Neural crest cell (in vitro differentiated cells): ENCODE measurements around the gene KIN. TPM values are rescaled to one million over a fixed set of nuclear protein-coding genes. Genes with fewer than 3 reads are reported as not detected.

Experiments used
- DNase-seq: peaks from one replicate; pipeline ENCODE4 v3.0.0; 2021; ENCODE audit warnings: low read depth, mixed read lengths, low spot score
- H3K27ac Mint-ChIP-seq: one replicate; pipeline ENCODE4 v1.8.0; 2021; ENCODE audit warnings: mild to moderate bottlenecking, mixed read lengths; ENCODE audit not compliant: unreplicated experiment
- H3K27me3 Mint-ChIP-seq: 2 replicates; pipeline ENCODE4 v1.8.0; 2021; ENCODE audit warnings: low read depth, mild to moderate bottlenecking, mixed read lengths
- H3K36me3 Mint-ChIP-seq: 2 replicates; pipeline ENCODE4 v1.8.0; 2021; ENCODE audit warnings: low read depth, mild to moderate bottlenecking, mixed read lengths
- H3K4me1 Mint-ChIP-seq: 2 replicates; pipeline ENCODE4 v1.8.0; 2021; ENCODE audit warnings: mixed read lengths
- H3K4me3 Mint-ChIP-seq: one replicate; pipeline ENCODE4 v1.8.0; 2021; ENCODE audit warnings: mild to moderate bottlenecking, mixed read lengths
- H3K9me3 Mint-ChIP-seq: 2 replicates; pipeline ENCODE4 v1.8.0; 2021; ENCODE audit warnings: mixed read lengths
- total RNA-seq: library from RNA; stranded (reverse); gene quantifications from 2 replicates; pipeline ENCODE4 v1.2.1, GENCODE V29; 2021
- TF ChIP-seq, protein P1 (sequence below): fragments of 200-600 bp; sonication (generic); conservative IDR thresholded peaks from 2 replicates; pipeline ENCODE4 v1.5.0; 2021; ENCODE audit warnings: antibody characterized with exemption, mild to moderate bottlenecking

The KIN gene
- total RNA-seq, 1 donor from 2014 or later = 17.3 TPM

DNA sequence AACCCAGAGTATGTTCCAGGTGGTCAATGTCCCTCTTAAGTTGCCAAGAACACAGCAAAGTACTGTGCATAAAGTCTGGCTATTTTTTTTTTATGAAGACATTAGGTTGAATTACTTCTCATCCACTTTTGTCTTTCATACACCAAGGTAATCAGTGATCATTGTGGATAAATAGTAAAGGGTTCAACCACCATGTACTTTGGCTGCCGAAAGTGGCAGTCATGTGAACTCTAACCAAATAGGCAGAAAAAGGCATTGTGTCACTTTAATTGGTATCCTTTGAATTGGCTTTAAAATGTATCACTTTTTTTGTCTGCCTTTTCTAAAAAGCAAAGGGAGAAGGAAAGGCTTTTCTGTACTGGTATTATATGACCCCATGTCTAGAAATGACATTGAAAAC lies 77.3 kb downstream of the KIN start:
- Mint-ChIP-seq H3K4me1 (no peaks in the 10 kb centered on the region), H3K27me3 (peaks cover 8% of the 10 kb centered on the region), H3K36me3 (no peaks in the 10 kb centered on the region), H3K4me3 (no peak overlapping the region), H3K9me3 (peaks cover 5% of the 10 kb centered on the region), H3K27ac (no peak overlapping the region)
- DNase-seq = no peak
- TF ChIP-seq, protein P1, sequence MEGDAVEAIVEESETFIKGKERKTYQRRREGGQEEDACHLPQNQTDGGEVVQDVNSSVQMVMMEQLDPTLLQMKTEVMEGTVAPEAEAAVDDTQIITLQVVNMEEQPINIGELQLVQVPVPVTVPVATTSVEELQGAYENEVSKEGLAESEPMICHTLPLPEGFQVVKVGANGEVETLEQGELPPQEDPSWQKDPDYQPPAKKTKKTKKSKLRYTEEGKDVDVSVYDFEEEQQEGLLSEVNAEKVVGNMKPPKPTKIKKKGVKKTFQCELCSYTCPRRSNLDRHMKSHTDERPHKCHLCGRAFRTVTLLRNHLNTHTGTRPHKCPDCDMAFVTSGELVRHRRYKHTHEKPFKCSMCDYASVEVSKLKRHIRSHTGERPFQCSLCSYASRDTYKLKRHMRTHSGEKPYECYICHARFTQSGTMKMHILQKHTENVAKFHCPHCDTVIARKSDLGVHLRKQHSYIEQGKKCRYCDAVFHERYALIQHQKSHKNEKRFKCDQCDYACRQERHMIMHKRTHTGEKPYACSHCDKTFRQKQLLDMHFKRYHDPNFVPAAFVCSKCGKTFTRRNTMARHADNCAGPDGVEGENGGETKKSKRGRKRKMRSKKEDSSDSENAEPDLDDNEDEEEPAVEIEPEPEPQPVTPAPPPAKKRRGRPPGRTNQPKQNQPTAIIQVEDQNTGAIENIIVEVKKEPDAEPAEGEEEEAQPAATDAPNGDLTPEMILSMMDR = no peak

DNA sequence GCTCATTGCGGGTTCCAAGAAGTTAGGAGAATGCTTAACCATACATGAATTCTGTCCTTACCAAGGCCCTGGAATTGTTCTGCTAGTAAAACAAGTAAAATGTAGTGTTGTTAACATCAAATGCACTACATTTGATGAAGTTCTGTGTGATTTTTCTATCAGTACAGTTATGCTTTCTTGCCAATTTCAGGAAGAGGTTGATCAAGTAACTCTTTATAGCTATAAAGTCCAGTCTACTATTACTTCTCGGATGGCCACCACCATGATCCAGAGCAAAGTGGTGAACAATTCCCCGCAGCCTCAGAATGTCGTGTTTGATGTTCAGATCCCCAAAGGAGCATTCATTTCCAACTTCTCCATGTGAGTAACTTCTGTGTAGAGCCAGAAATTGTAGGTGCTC lies 79.0 kb downstream of the KIN start:
- no peak for DNase-seq
- no peaks in the 10 kb centered on the region for H3K36me3 Mint-ChIP-seq
- no peaks in the 10 kb centered on the region for H3K4me1 Mint-ChIP-seq
- H3K27me3 Mint-ChIP-seq = peaks cover 13% of the 10 kb centered on the region
- no peak overlapping the region for H3K27ac Mint-ChIP-seq
- peaks cover 5% of the 10 kb centered on the region for H3K9me3 Mint-ChIP-seq
- H3K4me3 Mint-ChIP-seq = no peak overlapping the region
- TF ChIP-seq, protein P1 = no peak

DNA sequence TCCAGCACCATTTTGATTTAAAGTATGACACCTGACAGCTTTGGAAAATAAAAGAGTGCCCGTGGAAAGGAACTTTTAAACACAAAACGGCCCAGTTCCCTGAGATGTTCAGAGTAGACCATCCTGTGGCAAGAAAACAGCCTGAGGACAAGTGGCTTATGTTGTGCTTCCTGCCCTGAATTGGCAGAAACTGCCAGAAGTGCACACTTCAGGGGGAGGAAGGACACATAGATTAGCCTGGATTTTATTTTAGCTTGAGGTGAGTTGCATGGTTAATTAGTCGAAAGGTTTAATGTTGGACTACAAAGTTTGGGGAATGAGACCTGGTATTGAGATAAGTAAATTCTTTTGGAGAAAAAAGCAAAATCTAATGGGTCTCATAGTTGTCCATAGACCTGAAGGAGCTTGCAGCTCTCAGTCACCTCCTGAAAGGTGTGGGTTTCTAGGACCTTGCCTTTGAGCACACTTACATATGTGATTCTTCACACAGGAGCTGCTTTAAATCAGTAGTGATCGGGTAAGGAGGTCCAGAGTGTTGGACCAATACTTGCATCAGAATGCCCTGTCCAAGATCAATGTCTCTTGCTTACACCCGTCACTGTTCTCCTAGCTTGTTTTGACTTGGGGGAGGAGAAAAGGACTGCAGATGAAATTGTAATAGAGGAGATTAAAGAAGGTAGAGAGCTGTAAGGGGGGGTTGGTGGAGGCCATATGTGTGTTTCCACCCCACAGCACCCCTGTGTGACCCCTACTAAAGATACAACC lies 79.8 kb downstream of the KIN start:
- Mint-ChIP-seq H3K9me3 (peaks cover 5% of the 10 kb centered on the region), H3K36me3 (no peaks in the 10 kb centered on the region), H3K4me3 (no peak overlapping the region), H3K27me3 (peaks cover 17% of the 10 kb centered on the region), H3K4me1 (no peaks in the 10 kb centered on the region), H3K27ac (no peak overlapping the region)
- DNase-seq = no peak
- TF ChIP-seq, protein P1 = no peak

DNA sequence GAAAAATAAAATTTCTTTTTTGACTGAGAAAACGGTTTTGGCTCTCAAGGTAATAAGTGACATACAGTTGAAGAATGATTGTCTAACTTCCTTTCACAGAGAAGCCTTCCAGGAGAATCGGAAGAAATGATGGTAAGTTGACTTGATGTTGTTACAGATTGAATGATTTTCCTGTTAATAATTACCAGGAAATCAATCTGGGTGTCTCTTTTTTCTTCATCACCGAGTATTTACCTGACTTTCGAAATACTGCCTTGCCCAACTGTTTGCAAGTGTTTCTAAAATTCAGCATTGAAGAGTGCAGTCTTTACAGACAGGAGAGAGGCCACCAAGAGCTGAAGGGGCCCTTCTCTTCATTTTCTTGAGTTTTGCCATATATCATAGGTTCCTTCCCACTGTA lies 80.7 kb downstream of the KIN start:
- H3K4me3 Mint-ChIP-seq = no peak overlapping the region
- TF ChIP-seq, protein P1 = no peak
- H3K36me3 Mint-ChIP-seq = no peaks in the 10 kb centered on the region
- DNase-seq = no peak
- H3K27me3 Mint-ChIP-seq = peaks cover 24% of the 10 kb centered on the region
- no peaks in the 10 kb centered on the region for H3K4me1 Mint-ChIP-seq
- peaks cover 5% of the 10 kb centered on the region for H3K9me3 Mint-ChIP-seq
- H3K27ac Mint-ChIP-seq = no peak overlapping the region

DNA sequence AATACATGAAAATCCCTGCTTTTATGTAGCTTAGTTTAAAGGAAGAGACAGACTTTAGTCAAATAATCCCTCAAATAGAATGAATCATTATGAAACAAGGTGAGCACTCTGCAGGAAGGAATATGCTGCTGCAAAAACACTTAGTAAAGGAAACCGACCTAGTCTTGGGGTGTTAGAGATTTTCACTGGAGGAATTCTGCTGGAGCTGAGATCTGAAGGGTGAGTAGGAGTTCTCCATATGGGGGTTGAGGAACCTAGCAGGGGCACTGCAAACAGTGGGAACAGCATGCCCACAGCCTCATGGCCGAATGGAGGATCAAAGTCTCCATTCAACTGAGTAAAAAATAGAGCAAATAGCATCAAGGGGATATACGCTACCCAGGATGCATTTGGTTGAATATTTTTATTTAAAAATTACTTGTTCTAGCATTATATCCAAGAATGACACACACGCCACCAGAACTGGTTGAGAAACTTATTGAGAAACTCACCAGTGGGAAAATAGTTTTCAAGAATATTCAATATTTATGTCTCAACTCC lies 81.2 kb downstream of the KIN start:
- no peaks in the 10 kb centered on the region for H3K36me3 Mint-ChIP-seq
- no peaks in the 10 kb centered on the region for H3K4me1 Mint-ChIP-seq
- no peak for DNase-seq
- peaks cover 5% of the 10 kb centered on the region for H3K9me3 Mint-ChIP-seq
- no peak overlapping the region for H3K27ac Mint-ChIP-seq
- H3K27me3 Mint-ChIP-seq = peaks cover 24% of the 10 kb centered on the region
- H3K4me3 Mint-ChIP-seq = no peak overlapping the region
- TF ChIP-seq, protein P1 = no peak
